Kidney (tissue), 14 donors: ENCODE results near the gene ATPAF2. TPM values are rescaled to one million over a fixed set of nuclear protein-coding genes. Genes with fewer than 3 reads are reported as not detected.

Source experiments
- DNase-seq, 5 donors: peaks; one replicate each; pipeline ENCODE4 v3.0.0-alpha.2; 2013 to 2020
- FAIRE-seq: peaks from 2 replicates; lab custom pipeline; 2012; peaks lifted over from hg19 to GRCh38; lab: Jason Lieb, UNC
- H3K27ac ChIP-seq, 2 donors: one replicate each; pipeline ENCODE4 v1.7.0; 2013; ENCODE audit warnings: low read depth in 2 of 2, low read length in 2 of 2, inconsistent platforms in 1 of 2
- H3K27me3 ChIP-seq: one replicate; pipeline ENCODE4 v1.7.1; 2013; ENCODE audit warnings: low read length, inconsistent platforms; ENCODE audit not compliant: control insufficient read depth, insufficient read depth
- H3K36me3 ChIP-seq, 3 donors: one replicate each; pipeline versions ENCODE4 v1.7.0 to v1.7.1; 2013; ENCODE audit warnings: low read length in 3 of 3, control low read depth in 1 of 3, inconsistent platforms in 1 of 3; ENCODE audit not compliant: insufficient read depth in 3 of 3, control insufficient read depth in 2 of 3
- H3K4me1 ChIP-seq, 3 donors: one replicate each; pipeline versions ENCODE4 v1.7.0 to v1.7.1; 2013; ENCODE audit warnings: low read length in 3 of 3, inconsistent platforms in 1 of 3, low read depth in 1 of 3; ENCODE audit not compliant: control insufficient read depth in 2 of 3, insufficient read depth in 2 of 3
- H3K4me3 ChIP-seq, 3 donors: one replicate each; pipeline versions ENCODE4 v1.7.0 to v1.8.1; 2013; ENCODE audit warnings: low read length in 3 of 3, control low read depth in 1 of 3, inconsistent platforms in 1 of 3
- H3K9ac ChIP-seq, 3 donors: one replicate each; pipeline versions ENCODE4 v1.7.0 to v1.7.1; 2013; ENCODE audit warnings: low read length in 3 of 3, control low read depth in 1 of 3, inconsistent platforms in 1 of 3
- H3K9me3 ChIP-seq, 3 donors: one replicate each; pipeline versions ENCODE4 v1.7.0 to v1.7.1; 2013; ENCODE audit warnings: low read length in 3 of 3, control low read depth in 1 of 3, inconsistent platforms in 1 of 3; ENCODE audit not compliant: control insufficient read depth in 2 of 3, insufficient read depth in 1 of 3
- CTCF ChIP-seq: IDR thresholded peaks from 3 replicates; pipeline ENCODE4 v1.5.1; 2012; ENCODE audit warnings: mild to moderate bottlenecking, moderate library complexity, borderline replicate concordance; ENCODE audit not compliant: insufficient read depth; ENCODE audit errors: extremely low read depth
- intact Hi-C: fragments of 100-400 bp; cut with DNase I; formaldehyde crosslinking; loops from one replicate; pipeline ENCODE4 v1.11.1; 2022
- polyA plus RNA-seq: library from polyadenylated mRNA; stranded (reverse); fragments of 350-450 nt; fragmentation: Illumina TruSeq; extraction: RNeasy Lipid Tissue Mini Kit (QIAGEN cat#74804); gene quantifications from one replicate; pipeline ENCODE4 v1.2.3, GENCODE V29; 2014; ENCODE audit warnings: low read depth, low replicate concordance; ENCODE audit not compliant: insufficient read depth
- total RNA-seq: library from RNA; stranded (reverse); fragmentation: NEBNext Ultra II Directional; extraction: Animal tissue kit (Norgen Biotek cat#: 25700); gene quantifications from one replicate; pipeline ENCODE4 v1.2.1, GENCODE V29; 2021
- donor health status: control.
- donor health status: control.
- donor health status: control.
- donor health status: control.
- donor health status: control.
- donor health status: DM: yes; HTN: yes; CAD: no.
- donor health status: Normal renal cell carcinoma (clear cell type).

Gene ATPAF2
- total and polyA plus RNA-seq, 2 donors from 2014 or later, result 27.0 to 52.1 TPM

DNA sequence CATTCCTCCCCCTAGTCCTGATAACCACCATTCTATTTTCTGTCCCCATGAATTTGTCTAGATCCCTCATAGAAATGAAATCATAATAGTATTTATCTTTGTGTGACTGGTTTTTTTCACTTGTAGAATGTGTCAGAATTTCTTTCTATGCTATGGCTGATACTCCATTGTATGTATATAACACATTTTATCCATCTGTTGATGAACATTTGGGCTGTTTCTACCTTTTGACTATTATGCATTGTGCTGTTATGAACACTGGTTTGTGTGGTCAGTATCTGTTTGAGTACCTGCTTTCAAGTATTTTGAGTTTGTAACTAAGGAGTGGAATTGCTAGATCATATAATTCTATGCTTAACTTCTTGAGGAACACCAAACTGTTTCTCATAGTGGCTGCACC is 32.8 kb upstream of the ATPAF2 start:
- Histone ChIP-seq H3K4me1 (peaks cover 0 to 3% (median 0%) of the 10 kb centered on the region in 3 donors), H3K27ac (no peak overlapping the region), H3K27me3 (no peaks in the 10 kb centered on the region), H3K4me3 (no peak overlapping the region), H3K36me3 (peaks cover 0 to 2% (median 0%) of the 10 kb centered on the region in 3 donors), H3K9me3 (no peaks in the 10 kb centered on the region), H3K9ac (no peak overlapping the region)
- DNase-seq, result no peak
- TF ChIP-seq CTCF, result no peak
- intact Hi-C loops, result no loop called here
- no peak for FAIRE-seq

GRCh38 chr17:18070861-18071340 is 31.9 kb upstream of the ATPAF2 start:
- no peak overlapping the region for H3K4me3 ChIP-seq

GRCh38 chr17:18069101-18069500 is 30.1 kb upstream of the ATPAF2 start:
- Histone ChIP-seq H3K4me1 (peaks cover 0 to 3% (median 0%) of the 10 kb centered on the region in 3 donors), H3K27ac (no peak overlapping the region), H3K9ac (no peak overlapping the region), H3K36me3 (peaks cover 0 to 8% (median 4%) of the 10 kb centered on the region in 3 donors), H3K27me3 (no peaks in the 10 kb centered on the region), H3K4me3 (no peak overlapping the region), H3K9me3 (no peaks in the 10 kb centered on the region)
- TF ChIP-seq CTCF, result no peak
- DNase-seq (no peak), FAIRE-seq (no peak)
- intact Hi-C loops, result no loop called here

More at GRCh38 chr17:18070861-18071340, 31.9 kb upstream of the ATPAF2 start:
- Histone ChIP-seq H3K4me1 (peaks cover 0 to 3% (median 0%) of the 10 kb centered on the region in 3 donors), H3K27ac (no peak overlapping the region), H3K27me3 (no peaks in the 10 kb centered on the region), H3K9ac (no peak overlapping the region), H3K9me3 (no peaks in the 10 kb centered on the region), H3K36me3 (peaks cover 0 to 2% (median 0%) of the 10 kb centered on the region in 3 donors)
- DNase-seq (peak in 4 of 5 donors; percentile 57 to 89 (median 82)), FAIRE-seq (no peak)
- intact Hi-C loops, result no loop called here
- TF ChIP-seq CTCF, result no peak

GRCh38 chr17:18066866-18067265 is 27.9 kb upstream of the ATPAF2 start:
- H3K9me3 ChIP-seq, result no peaks in the 10 kb centered on the region
- no peak overlapping the region for H3K4me3 ChIP-seq
- no peak overlapping the region for H3K27ac ChIP-seq
- no peaks in the 10 kb centered on the region for H3K27me3 ChIP-seq
- DNase-seq, result no peak
- no peak for FAIRE-seq
- TF ChIP-seq CTCF, result no peak
- H3K9ac ChIP-seq, result no peak overlapping the region
- peaks cover 4 to 10% (median 8%) of the 10 kb centered on the region in 3 donors for H3K36me3 ChIP-seq
- intact Hi-C loops, result no loop called here
- H3K4me1 ChIP-seq, result peaks cover 0 to 3% (median 0%) of the 10 kb centered on the region in 3 donors
